ENCODE results near the gene SLC25A14. TPM values are rescaled to one million over a fixed set of nuclear protein-coding genes. Genes with fewer than 3 reads are reported as not detected.
A peak's percentile ranks its signal among the peaks of the same experiment; 100 is the strongest.
"Not testable (repeated sequence)": the region's sequence is repeated elsewhere in the genome, so short reads cannot be mapped to it uniquely, and the experiment has no call there.

The SLC25A14 gene
- 10 to 100 TPM in 1 of 2 experiments, 1 to 10 TPM in 1; 9.6 to 11.0 TPM for total RNA-seq

- peaks cover 14% of the 10 kb centered on the region for H3K4me1 Mint-ChIP-seq
- no peaks in the 10 kb centered on the region for H3K36me3 Mint-ChIP-seq (ENCODE audit: low read depth)
- intact Hi-C loops (cut with DNase I, micrococcal nuclease): loop anchor here (1.0 to 10.0 kb wide), 13 partner anchors 62 to 1878 kb away; partner anchors contain the start of genes ENOX2 (in 2 of the 2), RBMX2 (in 2 of the 2), ZNF280C (in 2 of the 2) and BCORL1 (in 1 of the 2)
- ChIA-PET CTCF (interaction anchor here (0.9 kb wide), 1 partner anchor 252 kb away, joined by 3 read pairs; no protein-coding TSS in a partner anchor), POLR2A (no interaction called here)
- no peaks in the 10 kb centered on the region for H3K9me3 Mint-ChIP-seq (ENCODE audit: low read depth)
- peak within 1 kb of the TSS; percentile 94 for H3K27ac Mint-ChIP-seq
- DNase-seq: peak; percentile 82
- no peaks in the 10 kb centered on the region for H3K27me3 Mint-ChIP-seq
- peak within 1 kb of the TSS; percentile 87 for H3K4me3 Mint-ChIP-seq
- peak; percentile 88 for ATAC-seq
Measured at GRCh38 chrX:130339408-130340222, at the start of gene SLC25A14. TSS of gene SLC25A14 (plus strand) at chrX:130339919. CDS start at chrX:130340279, 360 bp downstream.

- no peaks in the 10 kb centered on the region for H3K27me3 Mint-ChIP-seq
- no peak overlapping the region for H3K4me3 Mint-ChIP-seq
- no peaks in the 10 kb centered on the region for H3K9me3 Mint-ChIP-seq (ENCODE audit: low read depth)
- no peaks in the 10 kb centered on the region for H3K36me3 Mint-ChIP-seq (ENCODE audit: low read depth)
- ATAC-seq (no peak), DNase-seq (no peak)
- intact Hi-C loops (cut with DNase I, micrococcal nuclease): no loop called here
- POLR2A ChIA-PET: no interaction called here
- H3K27ac Mint-ChIP-seq: no peak overlapping the region
- CTCF ChIA-PET: interaction anchor here (0.6 to 0.7 kb wide), 2 partner anchors 15 to 84 kb away, joined by 3 read pairs; no protein-coding TSS in a partner anchor
- H3K4me1 Mint-ChIP-seq: no peaks in the 10 kb centered on the region
Measured at GRCh38 chrX:130295519-130296296, 44.0 kb upstream of the SLC25A14 start.

- ChIA-PET CTCF (interaction anchor here (0.6 kb wide), 1 partner anchor 15 kb away, joined by 3 read pairs; no protein-coding TSS in a partner anchor), POLR2A (no interaction called here)
Measured at GRCh38 chrX:130296297-130296678, 43.4 kb upstream of the SLC25A14 start.

GRCh38 chrX:130296743-130297142 lies 43.0 kb upstream of the SLC25A14 start:
- CTCF ChIA-PET: no interaction called here
- intact Hi-C loops (cut with DNase I, micrococcal nuclease): no loop called here

More at GRCh38 chrX:130296297-130296678, 43.4 kb upstream of the SLC25A14 start:
- Mint-ChIP-seq H3K4me1 (no peaks in the 10 kb centered on the region), H3K4me3 (no peak overlapping the region), H3K27me3 (no peaks in the 10 kb centered on the region), H3K27ac (no peak overlapping the region), H3K36me3 (ENCODE audit: low read depth) (no peaks in the 10 kb centered on the region), H3K9me3 (ENCODE audit: low read depth) (no peaks in the 10 kb centered on the region)
- ATAC-seq (no peak), DNase-seq (no peak)
- intact Hi-C loops (cut with DNase I, micrococcal nuclease): no loop called here

GRCh38 chrX:130299279-130300009 lies 40.3 kb upstream of the SLC25A14 start:
- Mint-ChIP-seq H3K9me3 (ENCODE audit: low read depth) (no peaks in the 10 kb centered on the region), H3K4me3 (no peak overlapping the region), H3K4me1 (no peaks in the 10 kb centered on the region), H3K27me3 (no peaks in the 10 kb centered on the region), H3K27ac (no peak overlapping the region), H3K36me3 (ENCODE audit: low read depth) (no peaks in the 10 kb centered on the region)
- intact Hi-C loops (cut with DNase I, micrococcal nuclease): no loop called here
- ChIA-PET CTCF (no interaction called here), POLR2A (no interaction called here)
- ATAC-seq (no peak), DNase-seq (no peak)

More at GRCh38 chrX:130296743-130297142, 43.0 kb upstream of the SLC25A14 start:
- Mint-ChIP-seq H3K4me3 (no peak overlapping the region), H3K27me3 (no peaks in the 10 kb centered on the region), H3K9me3 (ENCODE audit: low read depth) (no peaks in the 10 kb centered on the region), H3K36me3 (ENCODE audit: low read depth) (no peaks in the 10 kb centered on the region), H3K27ac (no peak overlapping the region), H3K4me1 (no peaks in the 10 kb centered on the region)
- no peak for DNase-seq
- ATAC-seq: no peak
- POLR2A ChIA-PET: no interaction called here

GRCh38 chrX:130300010-130300282 lies 39.8 kb upstream of the SLC25A14 start:
- Mint-ChIP-seq H3K27me3 (no peaks in the 10 kb centered on the region), H3K4me1 (no peaks in the 10 kb centered on the region), H3K9me3 (ENCODE audit: low read depth) (no peaks in the 10 kb centered on the region), H3K27ac (no peak overlapping the region), H3K4me3 (no peak overlapping the region), H3K36me3 (ENCODE audit: low read depth) (no peaks in the 10 kb centered on the region)
- ChIA-PET POLR2A (no interaction called here), CTCF (no interaction called here)
- ATAC-seq: no peak
- no peak for DNase-seq
- intact Hi-C loops (cut with DNase I, micrococcal nuclease): no loop called here

- no peaks in the 10 kb centered on the region for H3K9me3 Mint-ChIP-seq (ENCODE audit: low read depth)
- ChIA-PET POLR2A (no interaction called here), CTCF (no interaction called here)
- no peaks in the 10 kb centered on the region for H3K36me3 Mint-ChIP-seq (ENCODE audit: low read depth)
- no peak overlapping the region for H3K27ac Mint-ChIP-seq
- no peaks in the 10 kb centered on the region for H3K27me3 Mint-ChIP-seq
- intact Hi-C loops (cut with DNase I, micrococcal nuclease): no loop called here
- no peaks in the 10 kb centered on the region for H3K4me1 Mint-ChIP-seq
- no peak for ATAC-seq
- no peak overlapping the region for H3K4me3 Mint-ChIP-seq
- DNase-seq: no peak
Measured at GRCh38 chrX:130301405-130301804, 38.3 kb upstream of the SLC25A14 start.

- no peaks in the 10 kb centered on the region for H3K27me3 Mint-ChIP-seq
- no peaks in the 10 kb centered on the region for H3K9me3 Mint-ChIP-seq (ENCODE audit: low read depth)
- H3K27ac Mint-ChIP-seq: no peak overlapping the region
- DNase-seq (no peak), ATAC-seq (no peak)
- intact Hi-C loops (cut with DNase I, micrococcal nuclease): no loop called here
- ChIA-PET CTCF (no interaction called here), POLR2A (no interaction called here)
- no peak overlapping the region for H3K4me3 Mint-ChIP-seq
- H3K36me3 Mint-ChIP-seq (ENCODE audit: low read depth): no peaks in the 10 kb centered on the region
- H3K4me1 Mint-ChIP-seq: no peaks in the 10 kb centered on the region
Measured at GRCh38 chrX:130301977-130302376, 37.7 kb upstream of the SLC25A14 start.

GRCh38 chrX:130304587-130305368 lies 34.9 kb upstream of the SLC25A14 start:
- CTCF ChIA-PET: interaction anchor here (0.5 to 0.7 kb wide), 2 partner anchors 184 to 701 kb away, joined by 3 to 4 read pairs; no protein-coding TSS in a partner anchor
- intact Hi-C loops (cut with DNase I, micrococcal nuclease): no loop called here

GRCh38 chrX:130319886-130320285 lies 19.8 kb upstream of the SLC25A14 start:
- H3K9me3 Mint-ChIP-seq (ENCODE audit: low read depth); CTCF ChIA-PET; DNase-seq; POLR2A ChIA-PET; intact Hi-C loops (cut with DNase I, micrococcal nuclease); H3K4me3 Mint-ChIP-seq; H3K36me3 Mint-ChIP-seq (ENCODE audit: low read depth); H3K4me1 Mint-ChIP-seq; ATAC-seq; H3K27ac Mint-ChIP-seq; H3K27me3 Mint-ChIP-seq: not testable (repeated sequence)

More at GRCh38 chrX:130304587-130305368, 34.9 kb upstream of the SLC25A14 start:
- Mint-ChIP-seq H3K4me3 (no peak overlapping the region), H3K27me3 (no peaks in the 10 kb centered on the region), H3K27ac (no peak overlapping the region), H3K36me3 (ENCODE audit: low read depth) (no peaks in the 10 kb centered on the region), H3K4me1 (no peaks in the 10 kb centered on the region), H3K9me3 (ENCODE audit: low read depth) (no peaks in the 10 kb centered on the region)
- POLR2A ChIA-PET: no interaction called here
- ATAC-seq: no peak
- no peak for DNase-seq

- no peak for DNase-seq
- Mint-ChIP-seq H3K27ac (no peak overlapping the region), H3K36me3 (ENCODE audit: low read depth) (no peaks in the 10 kb centered on the region), H3K9me3 (ENCODE audit: low read depth) (peaks cover 4% of the 10 kb centered on the region), H3K27me3 (peaks cover 5% of the 10 kb centered on the region), H3K4me3 (no peak overlapping the region), H3K4me1 (no peaks in the 10 kb centered on the region)
- POLR2A ChIA-PET: no interaction called here
- ATAC-seq: no peak
- intact Hi-C loops (cut with DNase I, micrococcal nuclease): no loop called here
- CTCF ChIA-PET: no interaction called here
Measured at GRCh38 chrX:130321550-130321949, 18.2 kb upstream of the SLC25A14 start.

All from activated CD4-positive, alpha-beta T cell treated with anti-CD3 and anti-CD28 coated beads for 36 hours (primary cell).